Left colon (tissue), 2 donors: Measurements from ENCODE around the gene BTAF1. TPM values are rescaled to one million over a fixed set of nuclear protein-coding genes. Genes with fewer than 3 reads are reported as not detected.
"Not testable (repeated sequence)": the region's sequence is repeated elsewhere in the genome, so short reads cannot be mapped to it uniquely, and the experiment has no call there.

Source experiments
- ATAC-seq: fragments of 200-7000 bp; cut with Tn5 transposase; one replicate; pipeline ENCODE4 v1.9.1; 2020; ENCODE audit warnings: mild to moderate bottlenecking, moderate library complexity
- DNase-seq, 2 donors: peaks; one replicate each; pipeline ENCODE4 v3.0.0-alpha.2; 2020
- intact Hi-C, 2 donors: fragments of 100-400 bp; cut with DNase I in 1 of 2; cut with micrococcal nuclease in 1 of 2; formaldehyde crosslinking; loops; one replicate each; pipeline versions ENCODE4 v1.11.2 to v1.14.0; 2022; cut with DNase I, micrococcal nuclease
- long read RNA-seq: library from polyadenylated mRNA; unstranded; transcript quantifications from one replicate; pipeline ENCODE4 v2.0.0, GENCODE V29; 2021
- total RNA-seq, 2 donors: library from RNA; stranded (reverse); fragmentation: NEBNext Ultra II Directional; extraction: Animal tissue kit (Norgen Biotek cat#: 25700); gene quantifications; one replicate each; pipeline ENCODE4 v1.2.1, GENCODE V29; 2021
- donor health status: DM: no; HTN: no; CAD: no.
- donor health status: DM: yes; HTN: yes; CAD: no.

BTAF1 gene
- 10 to 100 TPM; 24.9 to 29.7 TPM for total RNA-seq
- long read RNA-seq, partial matches to known transcripts, result 8 of 17 reads
- long read RNA-seq, other reads (novel, unspliced or antisense), result 9 of 17 reads

DNA sequence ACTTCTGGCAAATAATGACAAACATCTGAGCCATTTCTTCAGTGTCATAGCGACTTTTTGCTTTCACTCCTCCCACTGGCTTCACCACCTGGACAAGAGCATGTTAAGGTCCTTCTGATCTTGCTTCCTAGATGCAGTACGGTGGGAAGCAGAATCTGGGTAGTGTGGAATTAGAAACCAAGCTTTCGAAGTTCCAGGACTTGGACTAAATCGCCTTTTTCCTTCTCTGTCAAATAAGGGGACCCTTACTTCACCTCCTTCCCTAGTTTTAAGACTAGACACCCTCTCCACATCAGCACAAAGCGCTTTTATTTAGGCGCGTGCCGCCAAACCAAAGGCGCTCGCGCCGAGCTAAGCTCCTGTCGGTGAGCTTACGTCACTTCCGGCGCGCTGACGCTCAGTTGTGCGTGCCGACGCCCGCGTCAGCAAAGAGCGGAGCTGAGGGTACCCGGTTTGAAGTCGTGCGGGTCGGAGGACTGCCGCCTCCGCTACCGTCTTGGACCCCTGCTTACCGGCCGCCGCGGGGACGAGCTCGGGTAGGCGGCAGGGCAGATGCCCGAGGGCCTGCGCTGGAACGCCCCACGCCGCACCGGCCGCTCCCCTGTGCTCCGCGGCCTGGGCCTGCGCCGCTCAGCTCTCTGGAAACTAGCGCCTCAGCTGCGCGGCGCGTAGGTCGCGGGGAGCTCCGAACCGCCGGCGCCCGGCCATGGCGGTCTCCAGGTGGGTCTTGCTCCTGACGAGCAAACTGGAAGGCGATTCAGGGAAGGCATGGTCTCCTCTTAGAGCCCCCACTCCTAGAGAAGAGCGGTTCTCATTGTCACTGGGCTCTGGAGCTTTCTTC lies at the start of gene BTAF1:
TSS of gene BTAF1 (plus strand) at position 400 of the 841 bp plus-strand sequence. CDS start at position 707, 307 bp downstream.
- ATAC-seq (peak; percentile 96), DNase-seq (peak; percentile 92 to 98)
- intact Hi-C loops, result no loop called here

DNA sequence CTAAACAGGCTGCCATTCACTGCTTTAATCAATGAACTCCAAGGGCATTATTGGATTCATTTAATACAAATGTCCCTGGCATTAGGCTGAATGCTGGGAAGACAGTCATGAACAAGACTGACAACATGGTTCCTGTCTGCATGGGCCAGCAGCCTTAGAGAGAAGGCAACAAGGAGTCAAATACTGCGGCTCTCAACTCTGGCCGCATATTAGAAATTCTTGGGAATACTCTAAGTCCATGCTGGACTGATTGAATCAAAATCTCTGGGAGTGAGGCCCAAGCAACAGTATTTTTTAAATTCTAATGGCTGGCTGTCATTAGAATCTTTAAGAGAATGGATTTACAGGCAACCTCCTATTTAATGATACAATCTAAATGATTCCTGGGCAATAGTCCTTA lies 48.4 kb upstream of the BTAF1 start:
- no peak for ATAC-seq
- DNase-seq, result no peak
- intact Hi-C loops, result no loop called here

DNA sequence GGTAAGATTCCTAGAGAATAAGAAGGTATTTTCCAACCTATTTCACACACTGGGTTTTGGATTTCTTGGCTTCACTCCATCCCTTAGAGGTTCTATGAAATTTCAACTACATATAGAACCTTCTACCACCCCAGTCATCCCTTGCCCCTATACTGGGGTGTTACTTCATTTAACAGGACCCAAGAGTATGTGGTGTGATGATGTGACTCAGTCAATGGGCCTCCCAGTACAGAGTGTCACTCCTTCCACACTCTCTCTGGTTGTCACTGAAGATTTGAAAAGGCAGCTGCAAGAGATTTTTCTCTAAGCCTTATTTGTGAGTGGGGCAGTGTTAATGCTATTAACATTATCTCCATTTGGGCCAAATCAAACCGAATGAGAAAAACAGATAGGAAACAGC lies 47.8 kb upstream of the BTAF1 start:
- no peak for ATAC-seq
- intact Hi-C loops, result no loop called here
- no peak for DNase-seq

DNA sequence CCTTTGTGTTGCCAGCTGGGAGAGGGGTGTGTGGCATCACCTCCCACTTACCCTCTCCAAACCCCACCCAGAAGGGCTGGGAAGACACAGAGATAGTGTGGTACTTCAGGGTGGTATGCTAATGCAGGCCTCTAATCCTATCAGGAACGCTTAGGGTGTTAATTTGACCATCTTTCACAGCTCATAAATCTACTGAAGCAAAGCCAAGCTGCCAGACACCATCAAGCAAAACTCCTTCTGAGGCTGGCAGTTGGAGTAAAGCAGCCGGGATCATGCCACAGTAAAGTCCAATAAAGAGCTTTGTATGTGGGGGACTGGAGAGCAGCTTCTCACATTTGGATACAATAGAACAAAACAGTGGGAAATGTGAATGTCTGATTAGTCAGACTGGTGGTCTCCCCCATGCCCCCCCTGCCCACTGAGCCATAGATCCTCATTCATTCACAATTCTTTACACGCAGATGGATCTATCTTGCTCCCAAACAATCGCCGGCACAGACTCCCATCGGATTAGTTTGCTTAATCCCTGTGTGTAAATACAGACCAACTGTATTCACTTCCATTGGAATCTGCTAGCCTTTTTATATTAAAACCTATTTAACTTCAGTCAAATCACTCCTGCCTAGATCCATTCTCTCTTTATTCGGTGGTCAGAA lies 43.9 kb upstream of the BTAF1 start:
- DNase-seq (no peak), ATAC-seq (no peak)
- intact Hi-C loops, result no loop called here

DNA sequence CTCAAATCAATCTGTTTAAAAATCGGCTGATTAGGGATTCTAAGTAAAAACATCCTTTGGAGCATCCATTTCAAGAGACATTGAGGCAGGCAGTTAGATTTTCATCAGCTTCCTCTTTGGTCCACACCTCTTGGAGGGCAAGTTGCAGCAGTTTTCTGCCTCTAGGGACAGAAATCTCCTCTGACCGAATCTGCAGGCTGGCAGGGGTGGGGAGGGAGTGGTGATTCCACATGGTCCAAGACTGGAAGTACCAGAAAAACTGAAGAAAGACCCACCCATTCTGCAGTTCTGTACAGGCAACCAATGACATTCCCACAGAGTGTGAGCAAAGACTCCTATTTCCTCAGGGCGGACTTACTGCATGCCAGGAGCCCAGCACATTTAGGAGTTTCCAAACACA lies 43.3 kb upstream of the BTAF1 start:
- intact Hi-C loops, result no loop called here
- DNase-seq (no peak), ATAC-seq (peak; percentile 45)

DNA sequence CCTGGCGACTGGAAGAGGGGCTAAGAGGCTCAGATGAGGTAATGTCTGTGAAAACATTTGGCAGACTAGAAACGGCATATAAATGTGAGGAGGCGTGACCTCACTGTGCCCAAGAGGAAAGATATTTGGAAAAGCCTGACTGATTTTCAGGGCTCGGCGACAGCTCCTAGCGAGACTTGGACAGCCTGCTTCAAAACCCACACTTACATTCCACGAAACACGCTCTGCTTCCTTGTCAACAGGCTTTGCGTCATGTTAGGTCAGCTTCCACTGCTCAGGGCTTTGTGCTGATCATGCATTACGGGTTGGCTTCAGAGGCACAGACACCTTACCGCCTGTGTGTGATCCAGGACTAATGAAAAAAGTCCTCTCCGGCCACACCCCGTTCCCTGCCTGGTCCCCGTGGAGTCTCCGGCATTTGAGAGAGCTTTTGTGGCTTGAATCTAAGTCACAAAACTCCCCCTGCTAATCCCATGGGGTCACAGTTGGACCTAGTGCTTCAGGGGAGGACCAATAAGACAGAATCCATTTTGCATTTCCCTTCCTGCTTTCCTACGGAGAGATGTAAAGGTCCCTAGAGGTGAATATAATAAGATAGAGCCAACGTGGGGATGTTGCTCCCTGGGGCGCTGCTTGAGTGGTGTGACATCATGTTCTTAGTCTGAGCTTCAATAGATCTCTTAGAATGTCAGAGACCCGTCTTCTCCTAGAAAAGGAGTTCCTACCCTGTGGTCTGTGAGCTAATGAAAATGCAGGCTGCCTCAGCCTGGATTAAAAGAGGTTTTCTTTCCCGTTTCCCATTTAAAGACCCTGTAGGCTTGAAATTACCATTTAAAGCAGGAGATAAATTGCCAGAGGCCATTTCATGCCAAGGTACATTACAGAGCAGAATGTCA lies 39.8 kb upstream of the BTAF1 start:
- intact Hi-C loops, result no loop called here
- ATAC-seq (peak; percentile 74), DNase-seq (peak in 1 of 2 donors; percentile 11)

DNA sequence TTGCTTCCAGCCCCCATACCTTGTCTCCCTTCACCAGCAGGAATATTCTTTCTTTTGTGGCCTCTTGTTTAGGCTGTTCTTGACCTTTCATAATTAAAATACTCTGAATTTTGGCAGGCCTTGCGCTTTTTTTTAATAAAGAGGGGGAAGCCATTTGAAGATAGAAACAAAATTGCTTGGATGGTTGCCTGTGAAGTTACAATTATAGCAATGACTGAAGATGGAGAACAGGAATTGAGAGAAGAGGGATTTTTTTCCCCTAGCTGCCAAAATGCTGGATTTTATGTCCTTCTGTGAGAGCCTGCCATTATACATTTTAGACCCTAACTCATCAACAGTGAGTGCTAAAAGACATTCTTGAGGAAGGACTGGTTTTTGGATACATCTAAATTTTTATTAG lies 39.0 kb upstream of the BTAF1 start:
- no peak for ATAC-seq
- no peak for DNase-seq
- intact Hi-C loops, result no loop called here

DNA sequence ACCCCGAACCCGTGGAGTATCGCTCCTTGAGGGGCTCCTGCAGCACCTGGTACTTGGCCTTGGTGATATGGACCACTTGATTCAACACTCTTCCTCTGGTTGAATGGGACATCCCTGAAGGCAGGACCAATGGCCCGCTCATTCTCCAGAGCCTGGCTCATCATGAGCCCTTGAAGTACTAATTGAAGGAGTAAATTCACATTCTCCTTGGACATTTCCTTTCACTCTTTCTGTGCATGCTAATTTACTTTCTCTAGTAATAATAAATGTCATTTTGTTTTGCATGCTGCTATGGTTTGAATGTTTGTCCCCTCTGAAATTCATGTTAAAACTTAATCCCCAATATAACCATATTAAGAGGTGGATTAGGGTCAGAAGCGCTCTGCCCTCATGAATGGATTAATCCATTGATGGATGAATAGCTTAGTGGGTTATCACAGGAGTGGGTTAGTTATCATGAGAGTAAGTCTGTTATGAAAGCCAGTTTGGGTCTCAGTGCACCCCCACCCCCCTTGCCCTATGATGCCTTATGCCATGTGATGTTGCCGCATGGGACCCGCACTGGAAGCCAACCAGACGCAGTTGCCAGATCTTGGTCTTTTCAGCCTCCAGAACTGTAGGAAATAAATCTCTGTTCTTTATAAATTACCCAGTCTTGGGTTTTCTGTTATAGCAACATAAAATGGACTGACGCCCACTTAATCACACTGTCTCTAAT lies 38.0 kb upstream of the BTAF1 start:
- ATAC-seq (no peak), DNase-seq (no peak)
- intact Hi-C loops, result no loop called here

DNA sequence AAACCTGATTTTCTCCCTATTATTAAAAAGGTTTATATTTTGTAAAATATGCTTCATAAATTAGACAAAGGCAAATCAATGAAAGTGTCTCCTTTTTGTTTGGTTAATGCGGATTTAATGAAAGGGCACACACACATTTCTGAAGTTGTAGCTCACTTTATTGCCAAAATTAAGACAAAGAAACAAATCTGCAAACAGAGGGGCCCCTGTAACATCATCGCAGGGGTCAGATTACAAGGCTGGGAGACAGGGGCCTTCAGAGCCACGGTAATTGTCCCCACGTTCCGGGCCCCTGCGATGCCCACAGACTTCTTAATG lies 36.7 kb upstream of the BTAF1 start:
- DNase-seq, result no peak
- intact Hi-C loops, result no loop called here
- no peak for ATAC-seq

DNA sequence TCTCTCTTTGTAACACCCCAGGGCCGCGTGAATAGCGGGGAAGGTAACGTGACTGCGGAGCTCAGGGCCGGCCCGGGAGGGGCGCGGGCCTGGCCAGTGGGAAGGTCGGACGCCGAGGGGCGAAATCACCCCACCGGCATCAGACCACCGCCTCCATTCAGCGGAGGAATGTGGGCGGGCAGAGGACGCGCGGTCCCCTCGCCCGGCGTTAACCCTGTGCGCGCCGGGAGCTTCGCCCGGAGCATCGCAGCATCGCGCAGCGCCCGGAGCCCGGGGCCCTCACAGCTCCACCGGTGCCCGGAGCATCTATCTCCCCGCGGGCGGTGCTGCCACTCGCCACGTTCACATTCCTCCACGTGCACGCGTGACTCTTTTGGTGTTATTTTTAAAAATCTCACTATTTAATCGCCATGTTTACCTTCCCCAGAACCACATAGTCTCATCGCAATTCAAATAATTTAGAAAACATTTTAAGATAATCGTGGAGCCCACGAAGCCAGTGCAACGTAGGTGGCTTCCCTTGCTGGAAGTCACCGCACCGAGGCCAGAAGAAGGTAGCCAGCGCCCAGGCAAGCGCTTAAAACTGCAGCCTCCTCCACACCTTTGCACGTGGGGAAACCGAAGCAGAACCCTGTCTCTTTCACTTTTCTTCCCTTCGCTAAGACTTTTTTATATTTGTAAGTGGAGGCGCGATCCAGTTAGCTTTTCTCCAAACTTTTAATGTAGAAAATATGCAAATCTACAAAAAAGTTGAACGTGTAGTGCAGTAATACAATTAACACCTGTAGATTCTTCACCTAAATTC lies 36.1 kb upstream of the BTAF1 start:
- peak; percentile 25 to 26 for DNase-seq
- intact Hi-C loops, result no loop called here

DNA sequence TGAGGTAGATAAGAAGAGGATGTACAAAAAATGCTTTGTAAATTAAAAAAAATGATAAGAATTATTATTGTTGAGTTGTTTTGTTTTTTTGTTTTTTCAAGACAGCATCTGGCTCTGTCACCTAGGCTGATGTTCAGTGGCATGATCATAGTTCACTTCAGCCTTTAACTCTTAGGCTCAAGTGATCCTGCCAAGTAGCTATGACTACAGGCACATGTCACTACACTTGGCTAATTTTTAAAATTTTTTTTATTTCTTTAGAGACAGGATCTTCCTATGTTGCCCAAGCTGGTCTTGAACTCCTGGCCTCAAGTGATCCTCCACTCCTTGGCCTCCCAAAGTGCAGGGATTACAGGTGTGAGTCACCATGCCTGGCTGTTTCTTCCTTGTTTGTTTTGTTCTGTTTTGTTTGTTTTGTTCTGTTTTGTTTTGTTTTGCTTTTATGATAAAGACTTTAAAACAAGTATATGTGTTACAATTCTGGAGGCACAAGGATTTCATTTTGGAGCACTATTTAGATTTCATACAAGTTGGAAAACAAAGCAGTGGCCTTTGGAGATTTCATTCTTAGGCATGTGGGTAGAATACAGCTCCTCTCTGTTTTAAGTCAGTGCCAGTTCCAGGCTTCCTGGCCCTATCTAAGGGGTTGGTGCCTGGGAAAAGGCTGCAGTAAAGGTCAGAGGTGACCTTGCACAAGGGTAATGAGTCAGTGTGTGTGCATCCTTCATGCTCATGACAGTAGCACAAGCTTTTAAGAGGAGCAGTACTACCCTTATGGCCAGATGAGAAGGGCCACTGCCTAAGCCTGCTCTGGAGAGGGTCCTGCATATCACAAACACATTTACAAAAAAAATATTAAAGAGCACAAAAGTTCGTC lies 32.2 kb upstream of the BTAF1 start:
- intact Hi-C loops, result no loop called here
- DNase-seq, result no peak
- ATAC-seq, result no peak

More for the DNA sequence above, 36.1 kb upstream of the BTAF1 start:
- peak; percentile 55 for ATAC-seq

DNA sequence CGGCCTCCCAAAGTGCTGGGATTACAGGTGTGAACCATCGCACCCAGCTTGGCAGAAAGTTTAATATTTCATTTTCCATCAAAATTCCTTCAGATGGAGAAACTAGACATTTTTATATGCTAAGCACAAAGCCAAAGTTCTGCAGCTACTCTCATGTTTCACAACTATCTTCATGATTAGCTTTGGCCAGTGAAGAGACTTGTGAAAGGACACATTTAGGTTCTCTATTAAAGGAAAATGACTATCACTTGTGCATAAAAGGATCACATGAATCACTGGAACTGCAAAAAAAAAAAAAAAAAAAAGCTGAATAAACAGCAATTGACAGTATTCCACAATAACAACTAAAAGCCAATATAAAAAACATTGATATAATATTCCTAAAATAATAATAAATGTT lies 30.5 kb upstream of the BTAF1 start:
- DNase-seq (no peak), ATAC-seq (no peak)
- intact Hi-C loops, result no loop called here

DNA sequence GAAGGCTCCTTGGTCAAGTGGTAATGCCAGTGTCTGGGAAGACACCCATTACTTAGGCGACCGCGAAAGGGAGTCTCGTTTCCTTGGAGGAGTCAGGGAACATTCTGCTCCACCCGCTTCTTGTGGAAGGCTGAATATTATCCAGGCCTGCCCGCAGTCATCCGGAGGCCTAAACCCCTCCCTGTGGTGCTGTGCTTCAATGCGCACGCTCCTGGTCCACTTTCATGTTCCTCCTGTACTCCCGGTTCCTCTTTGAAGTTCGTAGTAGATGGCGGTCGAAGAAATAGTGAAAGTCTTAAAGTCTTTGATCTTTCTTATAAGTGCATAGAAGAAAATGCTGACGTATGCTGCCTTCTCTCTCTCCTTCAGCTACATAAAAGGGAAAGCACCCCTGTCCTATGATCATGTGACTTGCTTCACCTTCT lies 29.3 kb upstream of the BTAF1 start:
- intact Hi-C loops, result not testable (repeated sequence)

DNA sequence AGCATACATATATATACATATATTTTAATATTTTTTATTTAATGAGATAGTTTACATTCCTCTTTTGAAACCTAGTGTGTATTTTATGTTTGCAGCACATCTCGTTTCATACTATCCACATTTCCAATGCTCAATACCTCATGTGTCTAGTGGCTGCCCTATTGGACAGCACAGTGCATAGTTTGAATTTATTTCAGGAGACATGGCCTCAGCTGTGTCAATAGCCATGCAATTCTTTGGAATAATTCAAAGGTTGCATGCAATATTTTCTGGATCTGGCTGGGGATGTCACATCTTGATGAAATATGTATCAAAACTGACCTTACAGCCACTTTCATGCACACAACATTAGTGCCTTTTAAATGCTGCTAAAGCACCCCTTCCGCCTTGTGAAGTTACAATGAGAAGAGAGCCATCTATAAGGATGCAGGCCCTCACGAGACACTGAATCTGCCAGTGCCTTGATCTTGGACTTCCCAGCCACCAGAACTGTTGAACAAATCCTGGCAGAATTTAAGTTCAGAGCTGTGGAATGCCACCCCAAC lies 27.3 kb upstream of the BTAF1 start:
- intact Hi-C loops, result no loop called here
- DNase-seq, result no peak
- ATAC-seq, result no peak

More for the DNA sequence above, 29.3 kb upstream of the BTAF1 start:
- not testable (repeated sequence) for ATAC-seq, DNase-seq

DNA sequence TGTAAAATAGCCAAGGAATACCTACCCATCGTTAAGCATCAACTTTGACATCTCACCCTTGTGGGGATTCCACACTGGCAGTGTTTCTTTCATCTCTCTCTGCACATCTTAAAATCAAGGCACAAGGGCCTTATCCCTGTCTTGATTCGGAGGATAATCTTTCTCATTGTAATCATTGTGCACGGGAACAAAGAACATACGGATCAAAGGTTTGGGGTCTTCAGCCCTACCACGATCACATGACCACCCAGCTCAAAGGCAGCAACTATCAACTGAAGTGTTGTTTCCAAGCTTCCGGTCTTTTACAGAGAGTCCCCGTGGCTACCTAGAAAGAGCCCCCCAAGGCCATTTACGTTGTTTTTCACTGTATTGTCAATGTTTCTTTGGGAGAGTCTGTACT lies 26.1 kb upstream of the BTAF1 start:
- intact Hi-C loops, result no loop called here
- DNase-seq, result no peak
- ATAC-seq, result no peak

DNA sequence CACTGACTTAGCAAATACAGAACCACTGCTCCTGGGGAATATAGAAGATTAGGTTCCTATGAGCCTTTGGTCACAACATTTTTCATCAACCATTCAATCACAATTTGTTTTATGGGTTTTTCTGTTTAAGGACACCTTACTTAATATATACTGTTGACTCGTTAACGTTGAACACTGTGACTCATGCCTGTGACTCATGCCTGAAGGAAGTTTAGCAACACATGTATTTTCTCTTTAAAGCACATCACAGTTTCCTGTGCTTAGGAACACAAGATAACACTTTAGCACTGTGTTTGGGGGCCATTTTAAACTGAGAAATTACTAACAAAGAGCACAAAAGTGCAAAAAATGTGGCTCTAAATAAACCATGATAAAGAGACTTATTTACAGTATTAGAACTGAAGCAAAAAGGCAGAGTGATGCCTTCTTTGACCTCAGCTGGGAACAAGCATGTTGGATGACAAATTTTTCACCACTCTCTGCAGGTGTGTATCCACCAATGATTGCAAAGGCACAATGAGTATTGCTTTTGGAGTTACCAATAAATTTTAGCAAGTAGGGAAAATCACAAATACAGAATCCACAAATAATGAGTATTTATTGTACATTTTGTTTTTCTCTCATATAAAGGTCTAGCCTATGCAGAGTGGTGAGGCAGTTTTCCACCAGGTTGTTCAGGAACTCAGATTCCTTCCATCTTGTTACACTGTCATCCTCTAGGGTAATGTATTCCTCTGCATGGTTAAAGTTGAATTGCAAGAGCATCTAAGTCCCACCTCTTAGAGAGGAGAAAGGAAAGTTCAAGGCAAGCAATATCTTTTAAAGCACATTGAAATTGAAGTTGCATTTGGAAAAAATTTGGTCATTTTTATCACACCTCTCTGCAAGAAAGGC lies 21.5 kb upstream of the BTAF1 start:
- intact Hi-C loops, result no loop called here

More for the DNA sequence above, 21.5 kb upstream of the BTAF1 start:
- ATAC-seq, result peak; percentile 96
- peak in 1 of 2 donors; percentile 30 for DNase-seq
